Tibial nerve (tissue), 4 donors: ENCODE data around the gene SOX8. TPM values are rescaled to one million over a fixed set of nuclear protein-coding genes. Genes with fewer than 3 reads are reported as not detected.
"Not testable (repeated sequence)": the region's sequence is repeated elsewhere in the genome, so short reads cannot be mapped to it uniquely, and the experiment has no call there.

ENCODE experiments used
- DNase-seq, 2 donors: peaks; one replicate each; pipeline ENCODE4 v3.0.0-alpha.2; 2019; ENCODE audit warnings: low spot score in 2 of 2
- H3K27ac ChIP-seq, 4 donors: fragments of 200-600 bp; sonication (generic) in 3 of 4; one replicate each; pipeline ENCODE4 v1.5.1; 2017 to 2019; ENCODE audit warnings: mild to moderate bottlenecking in 1 of 4
- H3K27me3 ChIP-seq, 2 donors: fragments of 200-600 bp; sonication (generic) in 1 of 2; one replicate each; pipeline versions ENCODE4 v1.5.1 to v1.6.0; 2017 to 2019
- H3K36me3 ChIP-seq, 3 donors: fragments of 200-600 bp; sonication (generic); one replicate each; pipeline ENCODE4 v1.5.1; 2018 to 2019
- H3K4me1 ChIP-seq, 4 donors: fragments of 200-600 bp; sonication (generic) in 3 of 4; one replicate each; pipeline ENCODE4 v1.5.1; 2017 to 2019
- H3K4me3 ChIP-seq, 4 donors: fragments of 200-600 bp; sonication (generic) in 3 of 4; one replicate each; pipeline ENCODE4 v1.5.1; 2017 to 2019; ENCODE audit warnings: mild to moderate bottlenecking in 1 of 4, moderate library complexity in 1 of 4
- H3K9me3 ChIP-seq, 4 donors: fragments of 200-600 bp; sonication (generic) in 3 of 4; one replicate each; pipeline ENCODE4 v1.5.1; 2017 to 2019
- CTCF ChIP-seq, 5 experiments: fragments of 200-600 bp in 3 of 5; fragments of 450-650 bp in 2 of 5; sonication (generic) in 3 of 5; IDR thresholded peaks; one replicate each; pipeline ENCODE4 v1.5.1; 2016 to 2019; ENCODE audit warnings: antibody characterized with exemption in 5 of 5, mild to moderate bottlenecking in 3 of 5, moderate library complexity in 2 of 5
- EP300 ChIP-seq, 2 donors: sonication (generic); formaldehyde crosslinking; IDR thresholded peaks; one replicate each; pipeline ENCODE4 v1.6.1; 2017; ENCODE audit warnings: antibody characterized with exemption in 2 of 2, mild to moderate bottlenecking in 1 of 2
- POLR2A ChIP-seq, 2 donors: fragments of 450-650 bp; IDR thresholded peaks; one replicate each; pipeline ENCODE4 v1.6.1; 2017; ENCODE audit warnings: antibody characterized with exemption in 2 of 2, mild to moderate bottlenecking in 2 of 2, moderate library complexity in 2 of 2
- WGBS, 2 donors: methylation state at CpG; one replicate each; pipeline ENCODE4 v1.1.5; 2018; 5-methylcytosine and 5-hydroxymethylcytosine counted together
- total RNA-seq, 4 donors: library from RNA; depleted of rRNA; stranded (reverse); fragments of >200 nt; gene quantifications; one replicate each; pipeline ENCODE4 v1.1.0, GENCODE V29; 2016

SOX8 gene
- total RNA-seq, 4 donors from 2014 or later: 51.3 to 74.5 (median 66.3) TPM

GRCh38 chr16:947255-947921, 34.2 kb upstream of the SOX8 start:
- no peaks in the 10 kb centered on the region for H3K27me3 ChIP-seq
- no peak for DNase-seq
- peaks cover 0 to 60% (median 0%) of the 10 kb centered on the region in 3 donors for H3K36me3 ChIP-seq
- no peak overlapping the region for H3K4me3 ChIP-seq
- H3K27ac ChIP-seq: no peak overlapping the region
- H3K9me3 ChIP-seq: peaks cover 0 to 5% (median 0%) of the 10 kb centered on the region in 4 donors
- H3K4me1 ChIP-seq: no peaks in the 10 kb centered on the region
- WGBS, 2 donors: 85 to 91% methylated on average over 21 of the region's 21 CpGs
- TF ChIP-seq POLR2A (IDR thresholded peaks at IDR 0.05) (no peak), CTCF (IDR thresholded peaks at IDR 0.05) (no peak), EP300 (IDR thresholded peaks at IDR 0.05) (no peak)

- not testable (repeated sequence) for H3K4me3 ChIP-seq, H3K9me3 ChIP-seq, H3K27me3 ChIP-seq, DNase-seq, H3K4me1 ChIP-seq, H3K27ac ChIP-seq
- H3K36me3 ChIP-seq: peaks cover 0 to 58% (median 0%) of the 10 kb centered on the region in 3 donors
- 79 to 87% methylated on average over 17 of the region's 17 CpGs for WGBS, 2 donors
Observed at GRCh38 chr16:947922-948303, 33.7 kb upstream of the SOX8 start.

GRCh38 chr16:948767-949166, 32.8 kb upstream of the SOX8 start:
- not testable (repeated sequence) for DNase-seq, H3K27me3 ChIP-seq, H3K27ac ChIP-seq, H3K4me1 ChIP-seq, H3K9me3 ChIP-seq, H3K4me3 ChIP-seq
- peaks cover 0 to 55% (median 0%) of the 10 kb centered on the region in 3 donors for H3K36me3 ChIP-seq
- 69 to 77% methylated on average over 18 of the region's 18 CpGs for WGBS, 2 donors

GRCh38 chr16:950733-951573, 30.6 kb upstream of the SOX8 start:
- not testable (repeated sequence) for H3K4me3 ChIP-seq, H3K9me3 ChIP-seq, H3K27ac ChIP-seq, H3K4me1 ChIP-seq, H3K27me3 ChIP-seq, DNase-seq
- H3K36me3 ChIP-seq: peaks cover 0 to 42% (median 5%) of the 10 kb centered on the region in 3 donors
- WGBS, 2 donors: 69 to 76% methylated on average over 27 of the region's 27 CpGs

- Histone ChIP-seq H3K4me1 (no peaks in the 10 kb centered on the region), H3K27ac (no peak overlapping the region), H3K9me3 (peaks cover 0 to 2% (median 0%) of the 10 kb centered on the region in 4 donors), H3K4me3 (no peak overlapping the region), H3K27me3 (no peaks in the 10 kb centered on the region), H3K36me3 (peaks cover 0 to 34% (median 5%) of the 10 kb centered on the region in 3 donors)
- DNase-seq: no peak
- WGBS, 2 donors: 82 to 91% methylated on average over 14 to 19 of the region's 22 CpGs
- TF ChIP-seq POLR2A (IDR thresholded peaks at IDR 0.05) (no peak), EP300 (IDR thresholded peaks at IDR 0.05) (no peak), CTCF (IDR thresholded peaks at IDR 0.05) (no peak)
Observed at GRCh38 chr16:951660-952301, 29.8 kb upstream of the SOX8 start.

- no peak for DNase-seq
- Histone ChIP-seq H3K4me3 (no peak overlapping the region), H3K27ac (no peak overlapping the region), H3K4me1 (no peaks in the 10 kb centered on the region), H3K9me3 (peaks cover 0 to 7% (median 0%) of the 10 kb centered on the region in 4 donors), H3K36me3 (peaks cover 0 to 32% (median 5%) of the 10 kb centered on the region in 3 donors), H3K27me3 (no peaks in the 10 kb centered on the region)
- WGBS, 2 donors: 91 to 96% methylated on average over 6 to 12 of the region's 12 CpGs
- TF ChIP-seq POLR2A (IDR thresholded peaks at IDR 0.05): no peak
- TF ChIP-seq CTCF (IDR thresholded peaks at IDR 0.05): no peak
- no peak for TF ChIP-seq EP300 (IDR thresholded peaks at IDR 0.05)
Observed at GRCh38 chr16:952321-952720, 29.2 kb upstream of the SOX8 start.

- not testable (repeated sequence) for H3K27ac ChIP-seq, H3K4me3 ChIP-seq, DNase-seq, H3K4me1 ChIP-seq, H3K27me3 ChIP-seq
- peaks cover 0 to 13% (median 0%) of the 10 kb centered on the region in 4 donors for H3K9me3 ChIP-seq
- peaks cover 0 to 35% (median 5%) of the 10 kb centered on the region in 3 donors for H3K36me3 ChIP-seq
- WGBS, 2 donors: 90 to 96% methylated on average over 4 of the region's 7 CpGs
Observed at GRCh38 chr16:953818-954217, 27.8 kb upstream of the SOX8 start.

- WGBS, 2 donors: 94 to 96% methylated on average over 27 of the region's 27 CpGs
- DNase-seq: not testable (repeated sequence)
- peaks cover 0 to 38% (median 5%) of the 10 kb centered on the region in 3 donors for H3K36me3 ChIP-seq
Observed at GRCh38 chr16:955766-956165, 25.8 kb upstream of the SOX8 start.

More at GRCh38 chr16:955766-956165, 25.8 kb upstream of the SOX8 start:
- H3K4me1 ChIP-seq, H3K27me3 ChIP-seq, H3K4me3 ChIP-seq, H3K27ac ChIP-seq: not testable (repeated sequence)
- H3K9me3 ChIP-seq: peaks cover 0 to 13% (median 0%) of the 10 kb centered on the region in 4 donors
